GM12873 (cell line): ENCODE data around the gene B4GALNT4.

Experiments used
- TF ChIP-seq, protein P1 (sequence below): IDR thresholded peaks from 2 replicates; pipeline ENCODE4 v1.5.1; 2012; ENCODE audit warnings: low read depth, mild to moderate bottlenecking, moderate library complexity, low read length, control low read depth; ENCODE audit not compliant: insufficient read depth; ENCODE audit errors: missing control alignments

B4GALNT4 gene

DNA sequence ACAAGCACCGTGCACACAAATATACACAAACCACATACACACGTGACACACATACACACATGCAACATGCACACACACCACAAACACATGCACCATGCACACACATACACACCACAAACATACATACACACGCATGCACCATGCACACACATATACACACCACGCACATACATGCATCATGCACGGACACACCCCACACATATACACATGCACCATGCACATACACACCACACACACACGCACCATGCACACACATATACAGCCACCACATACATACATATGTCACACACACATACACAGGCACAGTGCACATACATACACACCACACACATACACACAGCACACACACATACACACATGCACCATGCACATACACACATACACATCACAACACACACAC lies 12.7 kb upstream of the B4GALNT4 start:
- TF ChIP-seq, protein P1, sequence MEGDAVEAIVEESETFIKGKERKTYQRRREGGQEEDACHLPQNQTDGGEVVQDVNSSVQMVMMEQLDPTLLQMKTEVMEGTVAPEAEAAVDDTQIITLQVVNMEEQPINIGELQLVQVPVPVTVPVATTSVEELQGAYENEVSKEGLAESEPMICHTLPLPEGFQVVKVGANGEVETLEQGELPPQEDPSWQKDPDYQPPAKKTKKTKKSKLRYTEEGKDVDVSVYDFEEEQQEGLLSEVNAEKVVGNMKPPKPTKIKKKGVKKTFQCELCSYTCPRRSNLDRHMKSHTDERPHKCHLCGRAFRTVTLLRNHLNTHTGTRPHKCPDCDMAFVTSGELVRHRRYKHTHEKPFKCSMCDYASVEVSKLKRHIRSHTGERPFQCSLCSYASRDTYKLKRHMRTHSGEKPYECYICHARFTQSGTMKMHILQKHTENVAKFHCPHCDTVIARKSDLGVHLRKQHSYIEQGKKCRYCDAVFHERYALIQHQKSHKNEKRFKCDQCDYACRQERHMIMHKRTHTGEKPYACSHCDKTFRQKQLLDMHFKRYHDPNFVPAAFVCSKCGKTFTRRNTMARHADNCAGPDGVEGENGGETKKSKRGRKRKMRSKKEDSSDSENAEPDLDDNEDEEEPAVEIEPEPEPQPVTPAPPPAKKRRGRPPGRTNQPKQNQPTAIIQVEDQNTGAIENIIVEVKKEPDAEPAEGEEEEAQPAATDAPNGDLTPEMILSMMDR, result no peak

DNA sequence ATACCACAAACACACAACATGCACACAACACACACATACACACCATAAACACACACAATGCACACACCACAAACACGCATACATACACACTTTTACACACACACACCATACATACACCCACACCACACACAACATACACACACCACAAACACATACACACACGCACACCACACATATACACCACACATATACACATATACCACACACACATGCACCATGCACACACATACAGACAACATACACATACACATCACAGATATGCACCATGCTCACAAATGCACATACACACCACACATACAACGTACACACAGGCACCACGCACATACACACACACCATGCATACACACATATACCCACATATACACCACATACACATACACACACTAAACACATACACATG lies 11.7 kb upstream of the B4GALNT4 start:
- TF ChIP-seq, protein P1, result no peak

DNA sequence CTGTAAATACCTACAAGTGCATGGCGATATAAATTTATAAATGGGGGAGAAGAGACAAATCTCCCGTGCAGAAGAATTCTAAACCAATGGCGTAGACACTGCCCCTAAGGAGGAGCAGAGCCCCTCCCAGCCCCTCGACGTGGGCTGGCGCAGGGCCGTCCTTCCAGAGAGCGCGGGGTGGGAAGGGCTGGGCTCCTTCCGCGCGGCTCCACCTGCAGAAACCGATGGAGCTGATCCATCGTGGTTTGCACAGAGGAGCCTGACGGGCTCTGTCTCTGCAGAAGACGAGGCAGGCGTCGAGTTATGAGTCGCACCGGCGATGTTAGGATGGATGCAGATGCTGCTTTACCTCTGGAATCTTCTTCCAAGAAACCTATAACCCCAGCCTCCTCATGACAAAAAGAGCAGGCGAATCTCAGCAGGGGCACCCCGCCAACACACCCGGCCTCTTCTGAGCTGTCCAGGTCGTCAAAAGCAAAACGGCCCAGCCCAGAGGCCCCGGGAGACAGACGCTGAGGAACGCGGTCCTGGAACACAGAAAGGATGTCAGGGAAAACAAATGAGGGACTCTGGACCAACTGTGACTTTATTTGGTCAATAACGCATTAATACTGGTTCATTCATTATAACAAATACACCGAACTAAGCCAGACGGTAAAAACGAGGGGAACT lies 11.0 kb upstream of the B4GALNT4 start:
- TF ChIP-seq, protein P1, result no peak

DNA sequence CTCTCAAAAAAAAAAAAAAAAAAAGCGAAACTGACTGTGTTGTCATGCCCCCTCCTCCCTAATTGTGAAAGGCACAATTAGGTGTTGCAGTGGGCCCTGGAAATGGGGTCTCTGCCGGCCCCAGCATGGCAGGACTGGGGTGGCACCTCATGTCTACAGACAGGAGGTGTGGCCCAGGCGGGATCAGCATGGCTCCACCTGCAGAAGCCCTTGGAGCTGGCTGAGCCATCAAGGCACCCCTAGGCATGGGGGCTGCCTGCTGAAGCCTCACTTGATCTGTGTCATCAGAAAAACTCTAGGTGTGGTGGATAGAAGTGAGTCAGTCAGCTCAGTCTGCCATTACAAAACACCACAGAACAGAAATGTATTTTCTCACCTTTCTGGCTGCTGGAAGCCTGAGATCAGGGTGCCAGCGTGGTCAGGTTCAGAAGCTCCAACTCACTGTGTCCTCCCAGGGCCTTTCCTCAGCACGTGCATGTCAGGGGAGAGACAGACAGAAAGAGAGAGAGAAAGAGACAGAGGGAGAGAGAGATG lies 10.1 kb upstream of the B4GALNT4 start:
- TF ChIP-seq, protein P1, result no peak

DNA sequence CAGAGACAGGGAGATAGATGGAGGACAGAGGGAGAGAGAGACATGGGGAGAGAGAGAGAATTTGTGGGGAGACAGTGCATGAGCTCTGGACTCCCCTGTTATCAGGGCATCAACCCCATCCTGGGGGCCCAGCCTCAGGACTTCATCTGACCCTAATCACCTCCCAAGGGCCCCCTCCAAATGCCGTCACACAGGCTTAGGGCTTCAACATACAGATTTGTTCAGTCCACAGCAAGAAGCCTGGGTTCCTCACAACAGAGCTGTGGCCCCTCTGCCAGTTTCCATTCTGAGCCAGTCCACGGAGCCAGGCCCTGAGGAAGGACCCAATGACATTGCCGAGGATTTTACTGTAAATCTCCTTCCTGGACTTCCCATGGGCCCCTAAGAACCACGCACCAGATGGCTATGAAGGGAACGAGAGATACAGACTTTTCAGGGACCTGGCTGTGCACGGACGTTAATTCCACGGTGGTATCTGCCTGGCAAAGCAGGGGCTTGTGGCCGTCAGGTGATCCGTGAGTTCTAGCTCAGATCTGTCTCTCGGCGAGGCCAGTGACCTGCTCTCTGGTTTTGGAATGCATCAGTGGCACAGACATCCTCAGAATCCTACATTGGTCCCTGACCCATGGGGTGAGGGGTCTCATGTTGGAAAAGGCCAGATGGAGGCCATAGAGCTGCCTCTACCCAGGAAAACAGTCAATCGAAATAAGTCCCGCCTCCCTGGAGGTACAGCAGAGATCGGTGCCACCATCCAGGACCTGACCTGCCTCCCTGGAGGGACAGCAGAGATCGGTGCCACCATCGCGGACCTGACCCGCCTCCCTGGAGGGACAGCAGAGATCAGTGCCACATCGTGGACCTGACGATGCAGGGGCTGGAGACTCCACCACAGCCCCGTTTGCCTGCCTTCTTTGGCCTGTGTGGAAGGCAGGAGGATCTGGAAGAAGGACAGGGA lies 8.7 kb upstream of the B4GALNT4 start:
- TF ChIP-seq, protein P1, result no peak

DNA sequence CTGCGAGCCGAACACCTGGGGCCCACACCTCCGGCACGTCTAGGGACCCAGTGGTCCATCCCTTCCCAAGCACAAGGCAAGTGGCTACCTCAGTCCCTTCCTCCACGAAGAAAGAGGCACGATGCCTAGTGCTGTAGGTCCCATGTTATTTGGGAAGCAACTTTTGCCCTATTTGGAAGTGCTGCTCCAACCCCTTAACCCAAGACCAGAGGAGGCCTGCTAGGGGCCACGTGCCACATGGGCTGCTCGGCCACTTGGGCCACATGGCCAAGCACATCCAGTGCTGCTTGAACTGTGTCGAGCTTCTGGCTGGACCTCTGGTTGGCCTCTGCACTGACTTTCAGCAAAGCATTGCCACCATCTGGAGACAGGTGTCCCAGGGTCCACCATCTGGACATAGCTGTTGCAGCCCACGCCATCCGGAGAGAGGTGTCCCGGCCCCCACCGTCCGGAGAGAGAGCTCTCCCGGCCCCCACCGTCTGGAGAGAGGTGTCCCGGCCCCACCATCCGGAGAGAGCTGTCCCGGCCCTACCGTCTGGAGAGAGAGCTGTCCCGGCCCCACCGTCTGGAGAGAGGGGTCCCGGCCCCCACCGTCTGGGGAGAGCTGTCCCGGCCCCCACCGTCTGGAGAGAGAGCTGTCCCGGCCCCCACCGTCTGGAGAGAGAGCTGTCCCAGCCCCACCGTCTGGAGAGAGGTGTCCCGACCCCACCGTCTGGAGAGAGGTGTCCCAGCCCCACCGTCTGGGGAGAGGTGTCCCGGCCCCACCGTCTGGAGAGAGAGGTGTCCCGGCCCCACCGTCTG lies 6.5 kb upstream of the B4GALNT4 start:
- TF ChIP-seq, protein P1, result no peak
